NCI-H2107 treated with DMSO at 0.1 percent for 48 hours (cell line): ENCODE results near the gene TFAP2A.

Source experiments
- DNase-seq: peaks from one replicate; lab custom pipeline; 2025; ENCODE audit not compliant: unreplicated experiment; lab: John Stamatoyannopoulos, UW

The TFAP2A gene

DNA sequence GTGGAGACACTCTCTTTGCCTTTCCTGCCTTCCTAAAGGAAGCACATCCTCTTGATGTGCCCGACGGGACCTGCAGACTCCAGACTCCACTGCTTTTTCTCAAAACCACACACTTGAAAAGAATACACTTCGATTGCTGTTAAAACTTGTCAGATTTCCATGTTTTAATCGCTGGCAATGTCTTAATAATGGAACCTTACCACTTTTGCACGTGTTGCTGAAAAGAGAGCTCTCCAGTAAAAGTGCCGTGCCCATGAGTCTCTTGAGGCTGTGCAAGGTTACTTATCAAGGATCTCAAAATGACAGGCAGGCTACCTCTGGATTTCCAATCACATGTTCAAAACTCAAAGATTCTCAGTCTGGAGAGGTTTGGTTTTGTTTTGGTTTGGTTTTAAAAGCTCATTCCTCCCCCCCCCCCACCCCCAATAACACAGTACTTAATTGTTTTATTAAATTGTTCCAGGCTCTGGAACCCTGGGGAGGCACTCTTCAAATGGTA, 12.0 kb upstream of the TFAP2A start:
- DNase-seq, result no peak

- DNase-seq, result no peak
Observed at GRCh38 chr6:10425975-10426780, 11.3 kb upstream of the TFAP2A start.

DNA sequence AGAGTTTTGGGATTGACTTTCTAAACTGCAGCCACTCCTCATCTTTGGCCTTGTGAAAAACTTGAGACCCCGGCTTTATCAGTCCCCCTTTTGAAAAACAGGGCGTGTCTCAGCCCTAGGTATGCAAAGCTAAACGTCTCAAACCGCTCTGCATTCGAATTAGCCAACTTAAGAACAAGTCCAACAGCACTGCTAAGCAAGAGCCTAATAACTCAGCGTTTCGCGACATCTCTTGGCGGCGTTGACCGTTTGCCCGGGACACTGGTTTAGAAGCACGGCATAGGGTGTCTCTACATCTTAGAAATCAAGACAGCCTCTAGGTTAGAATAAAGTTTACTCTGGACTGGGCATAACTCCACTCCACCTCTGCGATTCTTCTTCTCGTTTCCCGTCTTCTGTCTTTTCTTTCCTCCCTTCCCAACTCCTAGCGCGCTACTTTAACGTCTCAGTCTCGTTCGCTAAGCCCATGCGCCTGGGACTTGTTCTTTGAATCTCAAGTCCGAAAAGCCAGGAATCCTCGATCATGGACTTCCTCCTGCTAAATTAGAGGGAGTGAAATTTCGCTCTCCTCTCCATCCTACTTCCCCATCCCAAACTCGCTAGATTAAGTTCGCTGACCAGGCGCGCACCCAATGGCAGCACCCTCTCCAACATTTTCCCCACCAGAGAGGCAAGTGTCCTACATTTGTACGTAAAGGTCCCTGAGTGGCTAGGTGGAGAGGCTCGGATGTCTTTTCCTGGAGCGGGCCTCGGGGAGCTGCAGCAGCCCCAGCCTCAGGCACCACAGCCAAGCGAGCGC, 10.5 kb upstream of the TFAP2A start:
- no peak for DNase-seq

DNA sequence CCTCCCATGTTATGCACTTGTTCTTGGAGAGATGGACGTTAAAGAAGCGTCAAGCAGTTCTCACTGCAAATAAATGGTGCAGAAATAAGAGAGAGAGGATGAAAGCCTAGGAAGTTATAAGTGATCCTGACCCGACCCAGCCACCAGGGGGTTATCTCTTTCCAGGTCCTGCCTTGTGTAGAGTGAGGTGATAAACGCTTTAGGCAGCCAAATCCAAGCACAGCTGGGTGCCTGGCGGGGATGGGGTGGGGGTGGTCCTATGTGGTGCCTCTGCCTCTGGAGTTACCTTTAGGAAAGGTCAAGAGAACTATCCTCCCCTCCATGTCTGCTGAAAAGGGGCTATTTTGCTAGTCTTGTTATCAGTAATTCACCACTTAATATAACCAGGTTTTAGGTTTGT, 9.2 kb upstream of the TFAP2A start:
- DNase-seq, result no peak

GRCh38 chr6:10422737-10423034, 7.8 kb upstream of the TFAP2A start:
- DNase-seq, result no peak

GRCh38 chr6:10421921-10422736, 7.3 kb upstream of the TFAP2A start:
- DNase-seq, result no peak

DNA sequence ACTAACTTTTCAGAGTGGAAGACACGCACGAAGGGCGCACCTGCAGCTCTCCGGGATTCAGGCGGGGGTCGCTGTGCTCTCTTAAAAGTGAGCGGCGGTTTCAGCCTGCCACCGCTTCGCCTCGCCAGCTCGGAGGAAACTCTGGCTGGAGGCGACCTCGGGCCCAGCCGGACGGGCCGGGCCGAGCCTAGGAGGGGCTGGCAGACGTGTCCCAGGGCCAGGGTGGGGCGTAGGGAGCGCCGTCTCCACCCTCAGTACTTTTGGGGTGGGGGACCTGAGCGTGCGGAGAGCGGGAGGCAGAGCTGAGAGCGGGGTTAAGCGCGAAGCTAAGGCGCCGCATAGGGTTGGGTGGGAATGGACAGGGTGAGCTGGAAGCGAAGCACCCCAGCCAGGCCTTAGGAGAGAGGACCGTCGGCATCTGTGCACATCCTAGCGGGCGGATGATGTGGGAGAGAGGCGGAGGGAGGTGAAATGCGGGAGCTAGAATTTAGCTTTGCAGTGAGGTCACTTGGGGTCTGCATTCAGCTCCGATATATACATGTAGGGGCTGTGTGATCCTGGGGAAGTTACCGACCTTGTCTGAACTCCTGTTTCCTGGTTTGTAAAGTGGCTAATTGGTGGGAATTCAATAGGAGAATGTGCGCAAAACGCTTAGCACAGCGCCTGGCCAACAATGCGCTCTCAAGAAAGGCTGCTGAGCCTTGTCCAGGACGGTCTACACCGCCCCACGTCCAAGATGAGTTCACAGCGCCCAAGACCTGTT, 6.5 kb upstream of the TFAP2A start:
- DNase-seq, result no peak

- DNase-seq, result no peak
Observed at GRCh38 chr6:10420546-10421157, 5.8 kb upstream of the TFAP2A start.

DNA sequence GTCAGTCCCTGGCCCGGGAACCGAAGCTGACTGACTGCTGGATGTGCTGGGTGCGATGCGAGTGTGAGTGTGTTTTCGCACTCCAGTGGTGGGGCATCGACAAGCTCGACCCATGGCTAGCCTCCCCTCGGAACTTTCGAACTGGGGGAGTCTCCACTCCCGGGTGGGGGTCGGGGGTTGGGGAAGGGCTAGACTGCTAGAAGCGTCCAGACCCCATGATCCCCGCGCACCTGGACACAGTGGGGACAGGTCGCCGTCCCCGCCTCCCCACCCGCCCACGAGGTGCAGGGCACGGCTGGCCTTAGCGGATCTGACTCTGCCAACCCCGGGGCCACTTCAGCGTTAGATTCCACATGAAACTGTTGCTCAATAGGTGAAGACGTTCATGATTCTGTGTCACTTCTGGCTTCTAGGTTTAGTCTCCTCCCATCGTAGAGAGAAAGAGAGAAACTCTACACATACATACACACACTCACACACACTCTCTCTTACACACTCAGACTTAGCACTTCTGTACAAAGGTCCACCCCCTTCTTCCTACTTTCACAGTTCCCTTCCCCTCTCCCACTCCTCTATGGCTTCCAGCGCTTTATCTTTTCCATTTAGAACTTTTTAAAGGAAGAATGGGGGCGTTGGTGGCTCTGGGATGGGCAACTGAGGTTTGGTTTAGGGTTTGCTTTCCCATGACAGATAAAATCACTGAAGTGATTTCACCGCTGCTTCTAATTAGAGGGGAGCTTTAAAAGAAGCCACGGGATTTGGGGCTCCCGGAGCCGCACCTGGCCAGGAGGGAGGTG, 5.1 kb upstream of the TFAP2A start:
- no peak for DNase-seq

- no peak for DNase-seq
Observed at GRCh38 chr6:10418862-10419748, 4.2 kb upstream of the TFAP2A start.

DNA sequence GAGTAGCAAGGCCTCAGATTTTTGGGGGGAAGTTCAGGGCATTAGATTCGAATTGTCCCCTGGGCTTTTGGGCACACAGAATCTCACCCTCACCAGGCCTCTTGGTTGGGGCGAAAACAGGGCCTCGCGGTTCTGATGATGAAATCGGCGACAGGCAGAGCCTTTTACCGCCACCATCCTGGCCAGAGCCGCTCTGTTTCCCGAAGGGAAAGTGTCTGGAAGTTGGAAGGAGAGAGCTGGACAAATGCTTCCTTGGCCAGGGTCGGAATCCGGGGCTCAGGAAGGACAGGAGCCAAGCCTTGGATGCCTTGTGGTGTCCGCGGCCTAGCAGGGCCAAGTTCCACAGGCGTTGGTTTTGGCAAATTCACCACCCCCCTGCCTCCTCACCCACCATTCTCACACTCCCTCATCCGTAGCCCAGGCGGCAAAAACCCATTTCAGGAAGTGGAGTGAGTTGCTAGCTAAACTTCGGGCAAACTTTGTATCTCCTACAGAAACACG, 3.5 kb upstream of the TFAP2A start:
- DNase-seq, result no peak

GRCh38 chr6:10417681-10418104, 2.8 kb upstream of the TFAP2A start:
- no peak for DNase-seq

GRCh38 chr6:10416863-10417641, 2.2 kb upstream of the TFAP2A start:
- no peak for DNase-seq

- no peak for DNase-seq
Observed at GRCh38 chr6:10416516-10416862, 1.6 kb upstream of the TFAP2A start.

GRCh38 chr6:10415617-10416480, 975 bp upstream of the TFAP2A start:
- no peak for DNase-seq

DNA sequence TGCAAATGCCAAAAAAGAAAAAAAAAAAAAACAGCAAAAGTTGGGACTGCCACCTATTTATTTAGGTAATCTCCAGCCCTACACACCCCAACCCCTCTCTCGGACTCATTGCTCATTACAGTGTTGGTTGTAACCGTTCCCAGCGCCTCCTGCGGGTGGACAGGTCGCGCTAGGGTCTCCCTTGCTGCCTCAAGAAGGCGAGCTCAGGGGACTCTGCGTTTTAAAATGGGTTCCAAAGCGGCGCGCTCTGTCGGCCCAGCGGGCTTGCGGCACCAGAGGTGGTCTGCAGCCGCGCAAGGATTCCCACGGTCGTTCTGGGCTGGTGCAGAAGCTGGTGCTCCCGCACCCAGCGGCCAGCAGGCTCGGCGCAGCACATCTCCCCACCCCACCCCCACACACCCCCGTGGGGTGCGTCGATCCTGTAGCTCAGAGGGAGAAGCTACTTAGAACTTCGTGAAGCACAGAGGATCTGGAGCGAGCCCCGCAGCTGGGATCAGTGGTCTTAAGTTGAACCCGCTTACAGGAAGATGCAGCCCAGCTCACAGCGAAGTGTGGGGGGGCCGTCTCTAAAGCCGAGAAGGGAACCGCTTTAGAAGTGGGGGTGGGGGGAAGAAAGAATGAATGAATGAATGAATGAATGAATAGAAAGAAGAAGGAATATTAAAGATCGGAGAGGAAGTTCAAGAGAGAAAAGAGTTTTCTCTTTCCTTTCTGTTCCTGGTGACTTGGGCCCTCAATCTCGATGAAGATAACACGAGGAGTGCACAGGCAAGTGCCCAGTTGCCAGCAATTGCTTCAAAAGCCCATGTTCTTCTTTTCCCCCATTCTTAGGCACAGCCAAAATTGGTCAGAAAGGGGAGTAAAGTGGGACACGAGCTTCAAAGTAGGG, 780 bp downstream of the TFAP2A start:
- DNase-seq, result no peak
